Large intestine (tissue), 3 donors: ENCODE data around the gene ATXN10. TPM values are rescaled to one million over a fixed set of nuclear protein-coding genes. Genes with fewer than 3 reads are reported as not detected.

Experiments used
- DNase-seq, 2 donors: peaks; one replicate each; pipeline versions ENCODE4 v3.0.0 to v3.0.0-alpha.2; 2013
- H3K27ac ChIP-seq: one replicate; pipeline ENCODE4 v1.5.1; 2013; ENCODE audit warnings: low read length
- H3K27me3 ChIP-seq: 2 replicates; pipeline ENCODE4 v1.6.1; 2013; ENCODE audit warnings: low read length; ENCODE audit not compliant: control insufficient read depth, insufficient read depth
- H3K36me3 ChIP-seq: 2 replicates; pipeline ENCODE4 v1.6.1; 2013; ENCODE audit warnings: low read length; ENCODE audit not compliant: control insufficient read depth, insufficient read depth
- H3K4me1 ChIP-seq: one replicate; pipeline ENCODE4 v1.6.1; 2013; ENCODE audit warnings: low read length; ENCODE audit not compliant: control insufficient read depth, insufficient read depth
- H3K4me3 ChIP-seq: one replicate; pipeline ENCODE4 v1.5.1; 2013; ENCODE audit warnings: low read length
- H3K9me3 ChIP-seq: one replicate; pipeline ENCODE4 v1.6.1; 2013; ENCODE audit warnings: mild to moderate bottlenecking, low read depth, low read length, moderate library complexity; ENCODE audit not compliant: control insufficient read depth
- WGBS: methylation state at CpG from one replicate; pipeline ENCODE4 v1.1.5; 2013; ENCODE audit warnings: low lambda C conversion rate; ENCODE audit not compliant: insufficient coverage; 5-methylcytosine and 5-hydroxymethylcytosine counted together
- polyA plus RNA-seq: library from polyadenylated mRNA; unstranded; fragments of 120-200 nt; gene quantifications from one replicate; pipeline ENCODE4 v1.2.1, GENCODE V29; 2013

ATXN10 gene
- polyA plus RNA-seq, 1 donor, result 90.6 TPM

GRCh38 chr22:45880716-45881523 lies 209.3 kb downstream of the ATXN10 start:
- no CpG with 5 or more reads among the region's 49 CpGs for WGBS
- Histone ChIP-seq H3K36me3 (no peaks in the 10 kb centered on the region), H3K4me3 (no peak overlapping the region), H3K4me1 (peaks cover 3% of the 10 kb centered on the region), H3K27me3 (peaks cover 70% of the 10 kb centered on the region), H3K9me3 (peaks cover 3% of the 10 kb centered on the region), H3K27ac (no peak overlapping the region)
- no peak for DNase-seq

DNA sequence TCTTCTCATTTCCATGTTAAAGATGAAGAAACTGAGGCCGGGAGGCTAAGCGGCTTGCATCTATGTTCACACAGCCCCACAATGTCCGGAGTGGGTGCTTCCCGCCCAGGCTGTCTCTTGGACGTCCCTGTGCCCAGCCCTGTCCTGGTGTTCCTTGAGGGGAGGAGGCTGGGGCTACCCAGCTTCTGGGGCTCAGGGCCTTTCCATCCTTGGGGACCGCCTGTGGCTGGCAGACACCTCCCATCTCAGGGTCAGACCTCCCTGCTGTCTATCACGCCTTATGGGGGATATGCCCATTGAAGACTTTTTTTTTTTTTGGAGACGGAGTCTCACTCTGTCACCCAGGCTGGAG lies 209.9 kb downstream of the ATXN10 start:
- Histone ChIP-seq H3K36me3 (no peaks in the 10 kb centered on the region), H3K27me3 (peaks cover 65% of the 10 kb centered on the region), H3K4me1 (peaks cover 3% of the 10 kb centered on the region), H3K4me3 (no peak overlapping the region), H3K9me3 (peaks cover 3% of the 10 kb centered on the region), H3K27ac (no peak overlapping the region)
- WGBS, result no CpG with 5 or more reads among the region's 8 CpGs
- DNase-seq, result no peak

DNA sequence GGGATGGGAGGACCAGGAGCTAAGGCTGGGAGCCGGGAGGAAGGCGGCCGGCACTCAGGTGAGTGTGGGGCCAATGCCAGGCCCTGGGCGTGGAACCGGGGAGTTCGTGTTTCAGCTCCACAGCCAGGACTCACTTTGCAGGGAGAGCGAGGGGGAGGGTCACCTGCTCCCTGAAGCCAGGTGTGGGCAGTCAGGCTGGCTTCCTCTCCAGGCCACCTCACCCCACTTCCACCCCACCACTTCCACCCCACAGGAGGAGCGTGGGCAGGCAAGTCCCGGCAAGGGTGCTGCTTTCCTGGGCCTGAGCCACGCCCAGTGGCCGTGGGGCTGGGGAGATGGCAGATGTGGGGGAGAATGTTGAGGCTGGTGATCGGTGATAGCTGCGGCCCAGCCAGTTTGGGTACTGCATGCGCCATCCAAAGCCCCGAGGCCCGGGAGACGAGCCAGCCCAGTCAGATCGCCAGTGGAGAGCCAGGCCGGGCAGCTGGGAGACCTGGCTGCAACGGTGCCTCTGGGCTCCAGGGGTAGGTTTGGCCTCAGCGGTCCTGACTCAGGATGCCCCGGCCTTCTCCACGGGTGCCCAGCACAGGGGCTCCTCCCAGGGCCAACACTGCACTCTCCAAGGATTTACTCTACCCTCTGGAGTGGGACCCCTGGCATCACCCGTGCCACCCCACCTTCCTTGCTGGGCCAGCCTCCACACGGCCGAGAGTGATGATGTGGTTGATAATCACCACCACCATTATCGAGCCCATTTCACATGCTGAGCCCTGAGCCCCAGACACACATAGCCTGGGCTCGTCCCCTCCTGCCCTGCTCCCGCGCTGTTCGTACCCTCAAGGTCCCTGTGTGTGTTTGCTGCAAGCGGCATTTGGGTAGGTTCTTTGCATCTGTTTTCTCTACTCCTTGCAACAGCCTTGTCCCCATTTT lies 211.5 kb downstream of the ATXN10 start:
- peaks cover 49% of the 10 kb centered on the region for H3K27me3 ChIP-seq
- H3K4me3 ChIP-seq, result no peak overlapping the region
- H3K36me3 ChIP-seq, result no peaks in the 10 kb centered on the region
- peaks cover 3% of the 10 kb centered on the region for H3K9me3 ChIP-seq
- DNase-seq, result no peak
- peaks cover 3% of the 10 kb centered on the region for H3K4me1 ChIP-seq
- no peak overlapping the region for H3K27ac ChIP-seq
- WGBS, result 91% methylated on average over 4 of the region's 32 CpGs

- WGBS, result no CpG with 5 or more reads among the region's 8 CpGs
- Histone ChIP-seq H3K27ac (no peak overlapping the region), H3K27me3 (peaks cover 44% of the 10 kb centered on the region), H3K4me1 (peaks cover 3% of the 10 kb centered on the region), H3K9me3 (peaks cover 3% of the 10 kb centered on the region), H3K36me3 (no peaks in the 10 kb centered on the region), H3K4me3 (no peak overlapping the region)
- DNase-seq, result no peak
Measured at GRCh38 chr22:45883811-45884170, 212.2 kb downstream of the ATXN10 start.

DNA sequence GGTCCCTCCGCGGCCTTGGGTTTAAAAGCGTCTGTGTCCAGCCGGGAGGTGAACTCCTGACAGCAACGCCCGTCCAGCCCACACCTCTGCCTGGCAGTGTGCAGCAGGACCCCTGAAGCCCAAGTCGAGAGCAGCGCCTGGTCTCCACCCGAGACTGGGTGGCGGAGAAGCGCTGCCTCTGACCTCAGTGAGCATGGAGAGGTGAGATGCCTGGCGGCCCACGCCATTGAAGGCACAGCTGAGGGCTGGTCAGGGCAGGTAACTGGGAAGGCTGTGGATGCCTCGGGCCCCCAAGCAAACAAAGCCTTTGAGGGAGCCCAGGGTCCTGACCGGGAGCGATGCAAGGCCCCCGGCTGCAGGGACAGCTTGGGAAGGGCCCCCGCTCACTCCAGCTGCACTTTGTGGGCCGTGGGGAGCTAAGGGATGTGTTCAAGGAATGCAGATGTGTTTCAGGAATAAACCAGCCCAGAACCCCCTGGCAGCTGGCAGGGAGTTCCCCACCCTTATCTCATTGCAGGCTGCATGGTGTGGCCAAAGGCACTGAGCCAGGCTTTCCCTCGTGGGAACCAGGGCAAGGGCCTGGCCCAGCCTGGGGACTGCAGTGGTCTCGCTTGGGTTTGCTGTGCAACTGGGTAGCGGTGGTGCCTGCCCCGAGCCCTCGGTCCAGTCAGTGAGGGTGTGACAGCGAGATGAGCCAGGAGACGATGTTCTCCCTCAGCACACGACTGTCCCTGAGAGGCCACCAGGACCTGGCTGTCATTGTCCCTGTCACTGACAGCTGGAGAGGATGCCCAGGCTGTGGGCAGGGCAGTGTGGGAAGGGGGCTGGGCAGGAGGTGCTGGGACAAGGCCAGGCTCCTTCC lies 212.8 kb downstream of the ATXN10 start:
- Histone ChIP-seq H3K27me3 (peaks cover 46% of the 10 kb centered on the region), H3K4me3 (no peak overlapping the region), H3K4me1 (peaks cover 5% of the 10 kb centered on the region), H3K27ac (no peak overlapping the region), H3K36me3 (no peaks in the 10 kb centered on the region), H3K9me3 (peaks cover 3% of the 10 kb centered on the region)
- DNase-seq, result no peak
- WGBS, result no CpG with 5 or more reads among the region's 27 CpGs

- DNase-seq, result no peak
- peaks cover 7% of the 10 kb centered on the region for H3K9me3 ChIP-seq
- peaks cover 46% of the 10 kb centered on the region for H3K27me3 ChIP-seq
- H3K4me3 ChIP-seq, result no peak overlapping the region
- no peak overlapping the region for H3K27ac ChIP-seq
- no CpG with 5 or more reads among the region's 16 CpGs for WGBS
- H3K4me1 ChIP-seq, result peaks cover 5% of the 10 kb centered on the region
- no peaks in the 10 kb centered on the region for H3K36me3 ChIP-seq
Measured at GRCh38 chr22:45885171-45885840, 213.7 kb downstream of the ATXN10 start.

GRCh38 chr22:45885941-45886395 lies 214.3 kb downstream of the ATXN10 start:
- Histone ChIP-seq H3K4me1 (peaks cover 2% of the 10 kb centered on the region), H3K27ac (no peak overlapping the region), H3K36me3 (no peaks in the 10 kb centered on the region), H3K27me3 (peaks cover 39% of the 10 kb centered on the region), H3K4me3 (no peak overlapping the region), H3K9me3 (peaks cover 9% of the 10 kb centered on the region)
- no CpG with 5 or more reads among the region's 21 CpGs for WGBS
- no peak for DNase-seq

DNA sequence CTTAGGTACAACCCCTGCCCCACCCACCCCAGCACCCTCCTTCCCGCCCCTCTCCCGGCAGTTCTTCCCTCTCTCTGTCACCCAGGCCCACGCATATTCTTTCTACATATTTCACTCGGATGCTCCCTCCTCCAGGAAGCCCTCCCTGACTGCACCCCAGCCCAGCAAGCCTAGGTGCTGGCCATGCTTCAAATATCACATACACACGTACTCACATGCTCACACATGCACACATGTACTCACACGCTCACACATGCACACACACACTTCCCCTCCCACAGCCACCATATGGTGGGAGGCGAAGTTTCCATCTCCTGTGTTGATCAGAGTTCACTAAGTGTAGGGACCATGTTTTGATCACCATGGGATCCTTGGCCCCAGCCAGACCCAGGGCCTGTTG lies 214.9 kb downstream of the ATXN10 start:
- H3K27ac ChIP-seq, result no peak overlapping the region
- peaks cover 12% of the 10 kb centered on the region for H3K9me3 ChIP-seq
- peaks cover 2% of the 10 kb centered on the region for H3K4me1 ChIP-seq
- WGBS, result no CpG with 5 or more reads among the region's 7 CpGs
- peaks cover 34% of the 10 kb centered on the region for H3K27me3 ChIP-seq
- no peaks in the 10 kb centered on the region for H3K36me3 ChIP-seq
- H3K4me3 ChIP-seq, result no peak overlapping the region
- DNase-seq, result no peak

DNA sequence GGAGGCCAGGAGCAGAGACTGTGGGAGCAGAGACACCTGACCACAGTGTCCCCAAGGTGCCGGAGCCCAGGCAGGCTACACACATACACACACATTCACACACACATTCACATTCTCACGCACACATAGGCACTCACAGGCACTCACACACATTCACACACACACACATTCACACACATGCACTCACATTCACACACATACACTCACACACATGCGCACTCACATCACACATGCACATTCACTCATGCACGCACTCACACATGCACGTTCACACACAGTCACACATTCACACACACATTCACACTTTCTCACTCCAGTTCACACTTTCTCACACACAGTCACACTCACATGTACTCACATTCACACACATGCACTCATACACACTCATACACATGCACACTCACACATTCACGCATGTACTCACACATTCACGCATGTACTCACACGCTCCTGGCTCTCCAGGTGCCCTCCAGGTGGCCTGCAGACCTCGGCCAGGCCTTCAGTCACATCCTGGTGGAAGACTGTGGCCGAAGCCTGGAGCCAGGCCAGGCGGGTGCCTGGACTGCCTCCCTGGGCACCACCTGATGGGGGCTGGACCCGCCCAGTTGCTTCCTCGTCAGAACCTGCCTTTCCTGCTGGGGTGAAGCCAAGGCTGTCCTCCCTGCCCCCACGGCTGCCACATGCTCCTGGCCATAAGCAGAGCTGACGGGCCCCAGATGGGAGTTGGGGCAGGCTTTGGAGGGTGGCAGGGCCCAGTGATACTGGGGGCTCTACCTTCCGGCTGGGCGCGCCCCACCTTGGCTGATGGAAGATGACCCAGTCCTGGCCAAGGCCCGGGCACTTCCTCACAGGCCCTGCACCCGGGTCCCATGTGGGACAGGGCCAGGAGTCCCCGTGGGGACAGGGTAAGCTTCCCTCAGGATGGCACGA lies 215.8 kb downstream of the ATXN10 start:
- WGBS, result 85% methylated on average over 4 of the region's 22 CpGs
- no peak overlapping the region for H3K27ac ChIP-seq
- H3K9me3 ChIP-seq, result peaks cover 12% of the 10 kb centered on the region
- peaks cover 2% of the 10 kb centered on the region for H3K4me1 ChIP-seq
- no peak for DNase-seq
- no peaks in the 10 kb centered on the region for H3K36me3 ChIP-seq
- no peak overlapping the region for H3K4me3 ChIP-seq
- H3K27me3 ChIP-seq, result peaks cover 29% of the 10 kb centered on the region
